Left ventricle myocardium inferior (tissue), 1 donor: ENCODE data around the gene BCORL1. TPM values are rescaled to one million over a fixed set of nuclear protein-coding genes. Genes with fewer than 3 reads are reported as not detected.

Source experiments
- DNase-seq: peaks from one replicate; pipeline ENCODE4 v3.0.0-alpha.2; 2020
- H3K27ac ChIP-seq: fragments of 200-600 bp; replicated peaks from 2 replicates; pipeline ENCODE4 v1.8.0; 2021
- H3K27me3 ChIP-seq: fragments of 200-600 bp; 2 replicates; pipeline ENCODE4 v1.8.0; 2021; ENCODE audit warnings: low read depth
- H3K36me3 ChIP-seq: fragments of 200-600 bp; 2 replicates; pipeline ENCODE4 v1.8.0; 2021
- H3K4me1 ChIP-seq: fragments of 200-600 bp; 2 replicates; pipeline ENCODE4 v1.8.0; 2021
- H3K4me3 ChIP-seq: fragments of 200-600 bp; 2 replicates; pipeline ENCODE4 v1.8.0; 2021; ENCODE audit warnings: mild to moderate bottlenecking, moderate library complexity
- H3K9me3 ChIP-seq: fragments of 200-600 bp; replicated peaks from 2 replicates; pipeline ENCODE4 v1.8.0; 2021
- CTCF ChIP-seq: fragments of 200-600 bp; IDR thresholded peaks from 2 replicates; pipeline ENCODE4 v1.8.0; 2021; ENCODE audit warnings: antibody characterized with exemption, mild to moderate bottlenecking, borderline replicate concordance
- intact Hi-C: fragments of 100-400 bp; cut with micrococcal nuclease; formaldehyde crosslinking; loops from one replicate; pipeline ENCODE4 v1.11.0; 2022
- total RNA-seq: library from RNA; stranded (reverse); fragmentation: NEBNext Ultra II Directional; extraction: Animal tissue kit (Norgen Biotek cat#: 25700); gene quantifications from one replicate; pipeline ENCODE4 v1.2.1, GENCODE V29; 2021
- donor health status: DM: no; HTN: yes; CAD: no; lungs with severe emphysema.

Gene BCORL1
- total RNA-seq, 1 donor from 2014 or later, result 8.2 TPM

- Histone ChIP-seq H3K36me3 (no peaks in the 10 kb centered on the region), H3K4me1 (no peaks in the 10 kb centered on the region), H3K4me3 (no peak overlapping the region), H3K27ac (no peak overlapping the region), H3K9me3 (no peaks in the 10 kb centered on the region), H3K27me3 (no peaks in the 10 kb centered on the region)
- intact Hi-C loops, result no loop called here
- no peak for DNase-seq
- TF ChIP-seq CTCF, result no peak
These were observed 44.4 kb upstream of the BCORL1 start for GRCh38 chrX:129938081-129938480.

GRCh38 chrX:129939986-129940385, 42.4 kb upstream of the BCORL1 start:
- Histone ChIP-seq H3K4me3 (no peak overlapping the region), H3K27me3 (no peaks in the 10 kb centered on the region), H3K4me1 (no peaks in the 10 kb centered on the region), H3K9me3 (no peaks in the 10 kb centered on the region), H3K36me3 (no peaks in the 10 kb centered on the region), H3K27ac (no peak overlapping the region)
- peak; percentile 30 for DNase-seq
- intact Hi-C loops, result no loop called here
- no peak for TF ChIP-seq CTCF

GRCh38 chrX:129940721-129941120, 41.7 kb upstream of the BCORL1 start:
- intact Hi-C loops, result no loop called here
- DNase-seq, result no peak
- H3K4me1 ChIP-seq, result no peaks in the 10 kb centered on the region
- H3K4me3 ChIP-seq, result no peak overlapping the region
- H3K36me3 ChIP-seq, result no peaks in the 10 kb centered on the region
- TF ChIP-seq CTCF, result no peak
- H3K27me3 ChIP-seq, result no peaks in the 10 kb centered on the region
- no peaks in the 10 kb centered on the region for H3K9me3 ChIP-seq
- no peak overlapping the region for H3K27ac ChIP-seq

GRCh38 chrX:129945131-129945530, 37.3 kb upstream of the BCORL1 start:
- H3K4me3 ChIP-seq, result no peak overlapping the region
- intact Hi-C loops, result no loop called here

GRCh38 chrX:129953334-129953648, 29.1 kb upstream of the BCORL1 start:
- Histone ChIP-seq H3K9me3 (no peaks in the 10 kb centered on the region), H3K27me3 (no peaks in the 10 kb centered on the region), H3K4me1 (peaks cover 5% of the 10 kb centered on the region), H3K36me3 (no peaks in the 10 kb centered on the region), H3K4me3 (peak overlapping the region; percentile 56), H3K27ac (no peak overlapping the region)
- intact Hi-C loops, result no loop called here
- no peak for DNase-seq
- no peak for TF ChIP-seq CTCF

More at GRCh38 chrX:129945131-129945530, 37.3 kb upstream of the BCORL1 start:
- H3K27ac ChIP-seq, result no peak overlapping the region
- no peak for TF ChIP-seq CTCF
- no peaks in the 10 kb centered on the region for H3K4me1 ChIP-seq
- H3K36me3 ChIP-seq, result no peaks in the 10 kb centered on the region
- H3K9me3 ChIP-seq, result no peaks in the 10 kb centered on the region
- H3K27me3 ChIP-seq, result no peaks in the 10 kb centered on the region
- no peak for DNase-seq

GRCh38 chrX:129953881-129954280, 28.6 kb upstream of the BCORL1 start:
- Histone ChIP-seq H3K27me3 (no peaks in the 10 kb centered on the region), H3K4me3 (no peak overlapping the region), H3K27ac (no peak overlapping the region), H3K4me1 (peaks cover 5% of the 10 kb centered on the region), H3K9me3 (no peaks in the 10 kb centered on the region), H3K36me3 (no peaks in the 10 kb centered on the region)
- no peak for DNase-seq
- no peak for TF ChIP-seq CTCF
- intact Hi-C loops, result no loop called here
